MCF 10A (cell line): ENCODE results near the gene ZC3HAV1. TPM values are rescaled to one million over a fixed set of nuclear protein-coding genes. Genes with fewer than 3 reads are reported as not detected.
"Not testable (repeated sequence)": the region's sequence is repeated elsewhere in the genome, so short reads cannot be mapped to it uniquely, and the experiment has no call there.

Source experiments
- BruUV-seq: library from RNA; stranded (reverse); fragments of 400-500 nt; replicated peaks from 2 replicates; lab custom pipeline; 2021; lab: Mats Ljungman, UMichigan
- CTCF ChIA-PET: fragments of 300-600 bp; sonication (Branson Sonifier 250); formaldehyde crosslinking; extraction: SDS; loops from one replicate; lab custom pipeline; 2021; ENCODE audit warnings: antibody characterized with exemption, inconsistent platforms; lab: Yijun Ruan, JAX
- POLR2A ChIA-PET: fragments of 300-600, 350-650 bp; sonication (Branson Sonifier 250); formaldehyde crosslinking; extraction: SDS; loops from one replicate; lab custom pipeline; 2020; ENCODE audit warnings: antibody characterized with exemption, inconsistent platforms; lab: Yijun Ruan, JAX
- DNase-seq: peaks from one replicate; pipeline ENCODE4 v3.0.0-alpha.2; 2018; ENCODE audit not compliant: unreplicated experiment
- H3K27ac Mint-ChIP-seq: one replicate; pipeline ENCODE4 v1.8.0; 2022; ENCODE audit warnings: mild to moderate bottlenecking, low read depth, mixed read lengths; ENCODE audit not compliant: unreplicated experiment
- H3K27me3 Mint-ChIP-seq: one replicate; pipeline ENCODE4 v1.8.0; 2022; ENCODE audit warnings: mixed read lengths; ENCODE audit not compliant: insufficient read depth, unreplicated experiment
- H3K36me3 Mint-ChIP-seq: one replicate; pipeline ENCODE4 v1.8.0; 2022; ENCODE audit warnings: mild to moderate bottlenecking, moderate library complexity, mixed read lengths; ENCODE audit not compliant: insufficient read depth, unreplicated experiment
- H3K4me1 Mint-ChIP-seq: one replicate; pipeline ENCODE4 v1.8.0; 2022; ENCODE audit warnings: mixed read lengths; ENCODE audit not compliant: insufficient read depth, unreplicated experiment
- H3K4me3 Mint-ChIP-seq: one replicate; pipeline ENCODE4 v1.8.0; 2022; ENCODE audit warnings: mild to moderate bottlenecking, moderate library complexity, mixed read lengths; ENCODE audit not compliant: unreplicated experiment
- H3K9me3 Mint-ChIP-seq: one replicate; pipeline ENCODE4 v1.8.0; 2022; ENCODE audit warnings: mixed read lengths; ENCODE audit not compliant: unreplicated experiment
- intact Hi-C: fragments of 100-400 bp; cut with micrococcal nuclease; formaldehyde crosslinking; loops from 2 replicates; pipeline ENCODE4 v1.14.1; 2022
- total RNA-seq: library from RNA; stranded (reverse); gene quantifications from 2 replicates; pipeline ENCODE4 v1.2.3, GENCODE V29; 2022
- TF ChIP-seq, protein P1 (sequence below): fragments of 200-600 bp; IDR thresholded peaks from one replicate; pipeline ENCODE4 v1.8.0; 2022; ENCODE audit warnings: antibody characterized with exemption, mild to moderate bottlenecking; ENCODE audit not compliant: unreplicated experiment

Gene ZC3HAV1
- total RNA-seq, 1 experiment from 2014 or later, result 14.2 TPM

DNA sequence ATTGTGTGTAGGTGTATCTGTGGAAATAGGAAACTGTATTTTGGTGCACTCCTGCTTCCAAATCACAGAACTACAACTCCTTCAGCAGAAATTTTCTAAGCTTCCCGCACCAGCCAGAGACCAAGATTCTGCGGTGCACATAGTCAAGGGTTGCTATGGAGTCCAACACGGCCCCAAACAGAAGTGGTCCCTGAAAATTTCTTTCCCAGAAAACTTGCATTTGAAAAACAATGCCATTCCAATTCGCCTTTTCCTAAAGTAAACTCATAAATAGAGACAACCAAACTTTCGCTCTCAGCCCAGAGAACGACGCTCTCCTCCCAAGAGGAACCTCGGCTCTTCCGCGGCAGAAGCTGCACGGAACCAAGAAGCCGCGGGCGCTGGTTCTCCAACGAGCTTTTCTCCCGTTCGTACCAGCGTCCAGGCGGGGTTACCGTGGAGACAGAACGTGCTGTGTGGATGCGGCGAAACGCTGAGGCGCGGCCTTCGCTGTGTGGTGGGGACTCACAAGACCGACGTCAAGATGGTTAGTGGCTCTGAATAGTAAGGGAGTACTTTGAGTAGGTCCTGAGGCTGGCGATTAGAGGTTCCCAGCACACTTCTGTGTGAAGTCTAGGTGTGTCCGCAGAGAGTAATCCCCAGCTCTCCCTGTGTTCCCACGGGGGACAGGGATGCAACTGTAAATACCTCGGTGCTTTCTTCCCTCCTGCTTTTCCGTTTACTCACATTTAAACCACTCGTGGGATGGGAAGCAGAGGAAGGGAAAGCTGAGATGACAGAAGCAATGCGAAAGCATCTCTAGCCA, 24.0 kb upstream of the ZC3HAV1 start:
- H3K9me3 Mint-ChIP-seq, result no peaks in the 10 kb centered on the region
- DNase-seq, result peak; percentile 86
- ChIA-PET POLR2A (interaction anchor here (0.6 to 3.6 kb wide), 19 partner anchors 10 to 860 kb away, joined by 3 to 37 read pairs (median 5); partner anchors contain the start of genes FMC1 and UBN2), CTCF (interaction anchor here (0.5 to 2.0 kb wide), 5 partner anchors 29 to 1401 kb away, joined by 3 to 7 read pairs (median 4); no protein-coding TSS in a partner anchor)
- peak overlapping the region; percentile 79 for H3K4me3 Mint-ChIP-seq
- peaks cover 4% of the 10 kb centered on the region for H3K27me3 Mint-ChIP-seq
- TSS peak; percentile 72 for BruUV-seq
- no peaks in the 10 kb centered on the region for H3K4me1 Mint-ChIP-seq
- H3K27ac Mint-ChIP-seq, result peak overlapping the region; percentile 88
- TF ChIP-seq, protein P1, sequence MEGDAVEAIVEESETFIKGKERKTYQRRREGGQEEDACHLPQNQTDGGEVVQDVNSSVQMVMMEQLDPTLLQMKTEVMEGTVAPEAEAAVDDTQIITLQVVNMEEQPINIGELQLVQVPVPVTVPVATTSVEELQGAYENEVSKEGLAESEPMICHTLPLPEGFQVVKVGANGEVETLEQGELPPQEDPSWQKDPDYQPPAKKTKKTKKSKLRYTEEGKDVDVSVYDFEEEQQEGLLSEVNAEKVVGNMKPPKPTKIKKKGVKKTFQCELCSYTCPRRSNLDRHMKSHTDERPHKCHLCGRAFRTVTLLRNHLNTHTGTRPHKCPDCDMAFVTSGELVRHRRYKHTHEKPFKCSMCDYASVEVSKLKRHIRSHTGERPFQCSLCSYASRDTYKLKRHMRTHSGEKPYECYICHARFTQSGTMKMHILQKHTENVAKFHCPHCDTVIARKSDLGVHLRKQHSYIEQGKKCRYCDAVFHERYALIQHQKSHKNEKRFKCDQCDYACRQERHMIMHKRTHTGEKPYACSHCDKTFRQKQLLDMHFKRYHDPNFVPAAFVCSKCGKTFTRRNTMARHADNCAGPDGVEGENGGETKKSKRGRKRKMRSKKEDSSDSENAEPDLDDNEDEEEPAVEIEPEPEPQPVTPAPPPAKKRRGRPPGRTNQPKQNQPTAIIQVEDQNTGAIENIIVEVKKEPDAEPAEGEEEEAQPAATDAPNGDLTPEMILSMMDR, result no peak
- peaks cover 13% of the 10 kb centered on the region for H3K36me3 Mint-ChIP-seq
- intact Hi-C loops, result no loop called here

DNA sequence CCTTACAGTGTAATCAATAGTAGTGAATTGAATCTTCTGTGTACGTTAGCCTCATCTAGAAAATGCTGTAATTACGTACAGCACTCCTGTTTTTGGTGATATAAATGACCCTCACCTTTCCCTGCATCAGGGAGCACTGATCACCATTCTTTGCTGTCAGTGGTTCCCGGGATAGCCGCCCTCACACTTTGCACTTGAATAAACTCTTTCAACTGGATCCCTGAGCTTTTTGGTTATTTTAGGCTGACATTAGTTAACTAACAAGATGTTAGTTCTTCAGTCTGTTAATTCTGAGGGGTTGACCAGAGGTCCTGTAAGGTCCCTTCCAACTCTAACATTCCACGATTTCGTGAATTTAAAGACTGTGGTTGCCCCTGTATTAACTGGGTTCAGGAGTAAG, 23.4 kb upstream of the ZC3HAV1 start:
- POLR2A ChIA-PET, result interaction anchor here (0.6 to 3.6 kb wide), 16 partner anchors 9 to 229 kb away, joined by 3 to 37 read pairs (median 5); partner anchors contain the start of genes FMC1 and UBN2
- Mint-ChIP-seq H3K27ac (peak overlapping the region; percentile 88), H3K4me3 (peak overlapping the region; percentile 79), H3K9me3 (no peaks in the 10 kb centered on the region), H3K27me3 (peaks cover 11% of the 10 kb centered on the region), H3K4me1 (no peaks in the 10 kb centered on the region), H3K36me3 (peaks cover 7% of the 10 kb centered on the region)
- TF ChIP-seq, protein P1, result no peak
- no TSS peak for BruUV-seq
- intact Hi-C loops, result no loop called here
- CTCF ChIA-PET, result interaction anchor here (0.6 to 2.0 kb wide), 3 partner anchors 58 to 111 kb away, joined by 4 to 7 read pairs (median 4); no protein-coding TSS in a partner anchor
- no peak for DNase-seq

DNA sequence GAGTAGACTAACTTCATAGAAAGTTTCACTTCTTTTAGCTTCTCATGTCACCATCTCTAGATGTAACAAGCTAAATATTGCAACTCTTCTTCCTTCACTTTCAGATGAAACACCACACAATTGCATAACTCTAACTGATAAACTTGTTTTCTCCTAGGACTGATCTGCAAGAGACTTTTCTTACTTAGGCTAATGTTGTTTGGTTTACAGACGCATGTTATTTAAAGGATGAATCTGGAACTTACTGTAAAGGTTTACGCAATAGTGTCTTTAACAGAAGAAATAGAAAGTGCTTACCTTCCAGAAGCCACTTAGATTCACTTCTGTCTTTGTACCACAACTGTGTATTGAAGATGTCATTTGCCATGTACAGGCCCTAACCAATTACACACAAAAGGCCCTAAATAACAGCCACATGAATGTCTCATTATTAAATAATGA, 22.1 kb upstream of the ZC3HAV1 start:
- Mint-ChIP-seq H3K4me1 (no peaks in the 10 kb centered on the region), H3K27ac (no peak overlapping the region), H3K27me3 (peaks cover 19% of the 10 kb centered on the region), H3K36me3 (peaks cover 7% of the 10 kb centered on the region), H3K9me3 (no peaks in the 10 kb centered on the region), H3K4me3 (no peak overlapping the region)
- DNase-seq, result no peak
- POLR2A ChIA-PET, result interaction anchor here (2.3 kb wide), 1 partner anchor 13 kb away, joined by 17 read pairs; no protein-coding TSS in a partner anchor
- intact Hi-C loops, result no loop called here
- CTCF ChIA-PET, result interaction anchor here (0.6 kb wide), 1 partner anchor 245 kb away, joined by 4 read pairs; no protein-coding TSS in a partner anchor
- TF ChIP-seq, protein P1, result no peak
- BruUV-seq, result no TSS peak

DNA sequence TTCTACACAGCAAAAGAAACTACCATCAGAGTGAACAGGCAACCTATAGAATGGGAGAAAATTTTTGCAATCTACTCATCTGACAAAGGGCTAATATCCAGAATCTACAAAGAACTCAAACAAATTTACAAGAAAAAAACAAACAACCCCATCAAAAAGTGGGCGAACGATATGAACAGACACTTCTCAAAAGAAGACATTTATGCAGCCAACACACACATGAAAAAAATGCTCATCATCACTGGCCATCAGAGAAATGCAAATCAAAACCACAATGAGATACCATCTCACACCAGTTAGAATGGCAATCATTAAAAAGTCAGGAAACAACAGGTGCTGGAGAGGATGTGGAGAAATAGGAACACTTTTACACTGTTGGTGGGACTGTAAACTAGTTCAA, 20.3 kb upstream of the ZC3HAV1 start:
- H3K4me3 Mint-ChIP-seq, H3K9me3 Mint-ChIP-seq, POLR2A ChIA-PET, CTCF ChIA-PET, H3K36me3 Mint-ChIP-seq, DNase-seq, BruUV-seq, H3K27ac Mint-ChIP-seq, H3K4me1 Mint-ChIP-seq: not testable (repeated sequence)
- H3K27me3 Mint-ChIP-seq, result peaks cover 32% of the 10 kb centered on the region
- intact Hi-C loops, result loop anchor here (10.0 kb wide), 1 partner anchor 1725 kb away; no protein-coding TSS in a partner anchor
